ENCODE results near the gene SLX9. TPM values are rescaled to one million over a fixed set of nuclear protein-coding genes. Genes with fewer than 3 reads are reported as not detected.

SLX9 gene
- total RNA-seq, 1 donor from 2014 or later, result 38.8 TPM

DNA sequence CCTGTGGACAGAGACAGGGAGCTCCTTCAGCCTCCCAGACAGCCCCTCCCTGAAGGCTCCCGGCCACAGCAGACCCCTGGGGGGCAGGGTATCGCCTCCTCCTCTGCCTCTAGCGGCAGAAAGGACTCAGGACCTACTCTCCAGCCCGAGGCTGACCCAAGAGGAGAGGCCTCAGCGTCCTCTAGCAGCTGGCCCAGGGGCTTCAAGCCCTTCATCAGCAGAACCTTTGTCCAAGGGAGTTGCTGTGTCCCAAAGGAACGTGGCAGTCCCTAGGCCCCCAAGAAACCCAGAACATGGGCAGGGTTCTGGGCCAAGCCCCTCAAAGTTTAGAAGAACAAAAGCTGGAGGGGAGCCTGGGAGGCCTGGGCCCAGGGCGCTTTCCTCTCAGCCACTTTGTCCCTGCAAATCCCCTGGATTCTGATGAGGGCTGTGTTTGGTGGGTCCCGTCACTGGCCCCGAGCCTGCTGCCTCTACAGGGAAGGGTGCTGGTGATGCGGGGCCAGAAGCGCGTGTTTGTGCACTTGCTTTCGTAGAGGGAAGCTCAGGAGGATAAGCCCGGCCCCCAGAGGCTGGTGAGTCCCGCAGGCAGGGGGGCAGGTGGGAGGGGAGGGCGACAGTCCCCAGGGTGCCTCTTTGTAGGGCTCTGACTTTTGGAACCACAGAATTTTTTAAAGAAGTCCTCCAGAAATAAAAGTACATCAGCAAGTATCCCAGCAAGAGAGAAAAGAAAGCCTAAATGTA is 32.4 kb upstream of the SLX9 start:
- H3K36me3 Mint-ChIP-seq (ENCODE audit: low read depth, unreplicated experiment), result no peaks in the 10 kb centered on the region
- peaks cover 66% of the 10 kb centered on the region for H3K27me3 Mint-ChIP-seq (ENCODE audit: low read depth, unreplicated experiment)
- H3K9me3 Mint-ChIP-seq (ENCODE audit: unreplicated experiment), result no peaks in the 10 kb centered on the region
- Histone ChIP-seq H3K79me2 (ENCODE audit: insufficient read depth, low read length) (no peaks in the 10 kb centered on the region), H3K4me2 (ENCODE audit: low read length) (no peak overlapping the region), H3K9me3 (ENCODE audit: insufficient read depth, low read depth, low read length) (no peaks in the 10 kb centered on the region), H3K9ac (ENCODE audit: low read length) (no peak overlapping the region), H3K27me3 (ENCODE audit: insufficient read depth, low read length) (peaks cover 26% of the 10 kb centered on the region), H3K4me1 (ENCODE audit: insufficient read depth, low read length) (no peaks in the 10 kb centered on the region), H3K4me3 (ENCODE audit: insufficient read depth, low read depth, low read length) (no peak overlapping the region), H3K36me3 (ENCODE audit: insufficient read depth, low read length) (no peaks in the 10 kb centered on the region), H2AFZ (ENCODE audit: low read depth, low read length) (no peak overlapping the region), H4K20me1 (ENCODE audit: insufficient read depth, low read length) (peaks cover 4% of the 10 kb centered on the region), H3K27ac (ENCODE audit: low read depth, low read length) (no peak overlapping the region)
- no peak overlapping the region for H3K27ac Mint-ChIP-seq (ENCODE audit: unreplicated experiment)
- H3K4me1 Mint-ChIP-seq (ENCODE audit: low read depth, unreplicated experiment), result no peaks in the 10 kb centered on the region
- FAIRE-seq (no peak), DNase-seq (ENCODE audit: low read depth) (no peak)
- H3K4me3 Mint-ChIP-seq (ENCODE audit: unreplicated experiment), result no peak overlapping the region
- TF ChIP-seq, protein P1, sequence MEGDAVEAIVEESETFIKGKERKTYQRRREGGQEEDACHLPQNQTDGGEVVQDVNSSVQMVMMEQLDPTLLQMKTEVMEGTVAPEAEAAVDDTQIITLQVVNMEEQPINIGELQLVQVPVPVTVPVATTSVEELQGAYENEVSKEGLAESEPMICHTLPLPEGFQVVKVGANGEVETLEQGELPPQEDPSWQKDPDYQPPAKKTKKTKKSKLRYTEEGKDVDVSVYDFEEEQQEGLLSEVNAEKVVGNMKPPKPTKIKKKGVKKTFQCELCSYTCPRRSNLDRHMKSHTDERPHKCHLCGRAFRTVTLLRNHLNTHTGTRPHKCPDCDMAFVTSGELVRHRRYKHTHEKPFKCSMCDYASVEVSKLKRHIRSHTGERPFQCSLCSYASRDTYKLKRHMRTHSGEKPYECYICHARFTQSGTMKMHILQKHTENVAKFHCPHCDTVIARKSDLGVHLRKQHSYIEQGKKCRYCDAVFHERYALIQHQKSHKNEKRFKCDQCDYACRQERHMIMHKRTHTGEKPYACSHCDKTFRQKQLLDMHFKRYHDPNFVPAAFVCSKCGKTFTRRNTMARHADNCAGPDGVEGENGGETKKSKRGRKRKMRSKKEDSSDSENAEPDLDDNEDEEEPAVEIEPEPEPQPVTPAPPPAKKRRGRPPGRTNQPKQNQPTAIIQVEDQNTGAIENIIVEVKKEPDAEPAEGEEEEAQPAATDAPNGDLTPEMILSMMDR (IDR thresholded peaks at IDR 0.05; ENCODE audit: insufficient read depth, low read depth, low read length), result no peak
- no peak for TF ChIP-seq EZH2 (IDR thresholded peaks at IDR 0.05; ENCODE audit: insufficient read depth, low read length)

DNA sequence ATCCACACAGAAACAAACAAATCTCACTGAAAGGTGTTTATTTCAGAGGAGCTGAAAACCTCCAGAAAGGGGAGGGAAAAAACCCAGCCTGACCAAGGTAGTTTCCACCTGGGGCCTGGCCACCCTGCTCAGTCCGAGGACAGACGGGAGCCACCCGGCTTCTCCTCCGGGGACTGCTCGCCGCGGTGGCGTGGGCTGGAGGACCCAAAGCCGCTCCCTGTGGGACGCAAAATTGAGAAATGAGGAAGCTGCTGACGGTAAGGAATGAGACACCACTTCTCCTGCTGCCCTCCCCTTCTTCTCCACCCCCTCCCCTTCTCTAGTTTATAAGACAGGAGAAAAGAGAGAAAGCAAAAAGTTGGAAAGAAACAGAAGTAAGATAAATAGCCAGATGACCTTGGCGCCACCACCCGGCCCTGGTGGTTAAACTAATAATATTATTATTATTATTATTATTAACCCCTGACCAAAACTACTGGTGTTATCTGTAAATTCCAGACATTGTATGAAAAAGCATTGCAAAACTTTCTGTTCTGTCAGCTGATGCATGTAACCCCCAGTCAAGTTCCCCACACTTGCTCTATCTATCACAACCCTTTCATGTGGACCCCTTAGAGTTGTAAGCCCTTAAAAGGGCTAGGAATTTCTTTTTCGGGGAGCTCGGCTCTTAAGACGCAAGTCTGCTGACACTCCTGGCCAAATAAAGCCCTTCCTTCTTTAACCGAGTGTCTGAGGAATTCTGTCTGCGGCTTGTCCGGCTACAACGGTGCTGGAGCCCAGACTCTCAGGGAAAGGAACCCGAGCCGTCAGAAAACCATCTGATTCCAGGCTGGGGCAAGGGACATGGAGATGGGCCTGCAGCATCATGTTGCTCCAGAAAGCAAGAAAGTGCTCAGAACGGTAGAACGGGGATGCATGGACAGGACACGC is 31.6 kb upstream of the SLX9 start:
- H3K4me3 ChIP-seq (ENCODE audit: insufficient read depth, low read depth, low read length), result no peak overlapping the region
- Mint-ChIP-seq H3K9me3 (ENCODE audit: unreplicated experiment) (no peaks in the 10 kb centered on the region), H3K4me3 (ENCODE audit: unreplicated experiment) (no peak overlapping the region), H3K4me1 (ENCODE audit: low read depth, unreplicated experiment) (no peaks in the 10 kb centered on the region), H3K27ac (ENCODE audit: unreplicated experiment) (no peak overlapping the region), H3K27me3 (ENCODE audit: low read depth, unreplicated experiment) (peaks cover 61% of the 10 kb centered on the region), H3K36me3 (ENCODE audit: low read depth, unreplicated experiment) (no peaks in the 10 kb centered on the region)
- H3K27me3 ChIP-seq (ENCODE audit: insufficient read depth, low read length), result peaks cover 24% of the 10 kb centered on the region
- H4K20me1 ChIP-seq (ENCODE audit: insufficient read depth, low read length), result peaks cover 4% of the 10 kb centered on the region
- H3K27ac ChIP-seq (ENCODE audit: low read depth, low read length), result no peak overlapping the region
- no peaks in the 10 kb centered on the region for H3K79me2 ChIP-seq (ENCODE audit: insufficient read depth, low read length)
- no peaks in the 10 kb centered on the region for H3K4me1 ChIP-seq (ENCODE audit: insufficient read depth, low read length)
- TF ChIP-seq, protein P1 (IDR thresholded peaks at IDR 0.05; ENCODE audit: insufficient read depth, low read depth, low read length), result no peak
- TF ChIP-seq EZH2 (IDR thresholded peaks at IDR 0.05; ENCODE audit: insufficient read depth, low read length), result no peak
- no peaks in the 10 kb centered on the region for H3K9me3 ChIP-seq (ENCODE audit: insufficient read depth, low read depth, low read length)
- no peak overlapping the region for H3K4me2 ChIP-seq (ENCODE audit: low read length)
- H3K9ac ChIP-seq (ENCODE audit: low read length), result no peak overlapping the region
- DNase-seq (ENCODE audit: low read depth), result no peak
- H3K36me3 ChIP-seq (ENCODE audit: insufficient read depth, low read length), result no peaks in the 10 kb centered on the region
- FAIRE-seq, result no peak
- no peak overlapping the region for H2AFZ ChIP-seq (ENCODE audit: low read depth, low read length)

All from astrocyte (in vitro differentiated cells and primary cell).